ENCODE data around the gene PRR14. TPM values are rescaled to one million over a fixed set of nuclear protein-coding genes. Genes with fewer than 3 reads are reported as not detected.
"Not testable (repeated sequence)": the region's sequence is repeated elsewhere in the genome, so short reads cannot be mapped to it uniquely, and the experiment has no call there.

PRR14 gene
- total RNA-seq, 1 experiment from 2014 or later = 26.6 TPM

GRCh38 chr16:30688701-30689100 is 37.9 kb downstream of the PRR14 start:
- DNase-seq (ENCODE audit: low read depth) = no peak

GRCh38 chr16:30691907-30692306 is 41.1 kb downstream of the PRR14 start:
- DNase-seq (ENCODE audit: low read depth) = no peak

GRCh38 chr16:30692396-30693064 is 41.8 kb downstream of the PRR14 start:
- no peak for DNase-seq (ENCODE audit: low read depth)

GRCh38 chr16:30694926-30695693 is 44.4 kb downstream of the PRR14 start:
- no peak for DNase-seq (ENCODE audit: low read depth)

- not testable (repeated sequence) for DNase-seq (ENCODE audit: low read depth)
These were observed 45.9 kb downstream of the PRR14 start for GRCh38 chr16:30696646-30697045.

GRCh38 chr16:30697264-30698138 is 46.7 kb downstream of the PRR14 start:
- no peak for DNase-seq (ENCODE audit: low read depth)

GRCh38 chr16:30698139-30698815 is 47.5 kb downstream of the PRR14 start:
- peak; percentile 96 for DNase-seq (ENCODE audit: low read depth)

- peak; percentile 78 for DNase-seq (ENCODE audit: low read depth)
These were observed 48.3 kb downstream of the PRR14 start, which contains the start of gene SRCAP for GRCh38 chr16:30698816-30699614. TSS of gene SRCAP (plus strand) at chr16:30699171. CDS start at chr16:30700825, 1,654 bp downstream.

- no peak for DNase-seq (ENCODE audit: low read depth)
These were observed 48.9 kb downstream of the PRR14 start for GRCh38 chr16:30699615-30700099.

- DNase-seq (ENCODE audit: low read depth) = no peak
These were observed 49.7 kb downstream of the PRR14 start for GRCh38 chr16:30700491-30700890.

GRCh38 chr16:30700971-30701370 is 50.2 kb downstream of the PRR14 start:
- DNase-seq (ENCODE audit: low read depth) = no peak

GRCh38 chr16:30703071-30703470 is 52.3 kb downstream of the PRR14 start:
- DNase-seq (ENCODE audit: low read depth) = not testable (repeated sequence)

GRCh38 chr16:30703971-30704370 is 53.2 kb downstream of the PRR14 start:
- no peak for DNase-seq (ENCODE audit: low read depth)

Small RNA genes lying within 50 kb of the gene (small RNA-seq; reads per million reads assigned to genes)
- gene AC093249.1 (not detected), gene RNU6-1043P (not detected), gene RNU6-416P (not detected)

Other genes starting within 250 kb of the PRR14 start
- 14.0 and 16.1 TPM in 2 replicates for gene ZNF771, start 243.4 kb upstream of the PRR14 start, total RNA-seq (2014; rRNA removed; shearing (Covaris generic))
- 47.1 and 71.1 TPM in 2 replicates for gene DCTPP1, start 220.9 kb upstream of the PRR14 start, total RNA-seq (2014; rRNA removed; shearing (Covaris generic))
- 6.8 and 8.2 TPM in 2 replicates for gene SEPHS2, start 205.1 kb upstream of the PRR14 start, total RNA-seq (2014; rRNA removed; shearing (Covaris generic))
- gene ITGAL, start 178.2 kb upstream of the PRR14 start, total RNA-seq (2014; rRNA removed; shearing (Covaris generic)) = not detected in 2 replicates
- gene ZNF768, start 124.4 kb upstream of the PRR14 start, total RNA-seq (2014; rRNA removed; shearing (Covaris generic)) = 67.2 and 76.7 TPM in 2 replicates
- gene ZNF747, start 116.1 kb upstream of the PRR14 start, total RNA-seq (2014; rRNA removed; shearing (Covaris generic)) = 7.3 and 9.5 TPM in 2 replicates
- gene ZNF764, start 92.6 kb upstream of the PRR14 start, total RNA-seq (2014; rRNA removed; shearing (Covaris generic)) = 4.4 and 4.9 TPM in 2 replicates
- gene ZNF688, start 79.2 kb upstream of the PRR14 start, total RNA-seq (2014; rRNA removed; shearing (Covaris generic)) = 6.5 and 7.2 TPM in 2 replicates
- gene ZNF785, start 65.3 kb upstream of the PRR14 start, total RNA-seq (2014; rRNA removed; shearing (Covaris generic)) = 5.4 and 7.7 TPM in 2 replicates
- gene ZNF689, start 40.6 kb upstream of the PRR14 start, total RNA-seq (2014; rRNA removed; shearing (Covaris generic)) = 9.5 and 10.6 TPM in 2 replicates
- gene FBRS, start 7.5 kb downstream of the PRR14 start, total RNA-seq (2014; rRNA removed; shearing (Covaris generic)) = 20.0 and 23.1 TPM in 2 replicates
- 17.3 and 22.9 TPM in 2 replicates for gene SRCAP, start 48.2 kb downstream of the PRR14 start, total RNA-seq (2014; rRNA removed; shearing (Covaris generic))
- gene PHKG2, start 97.5 kb downstream of the PRR14 start, total RNA-seq (2014; rRNA removed; shearing (Covaris generic)) = 24.8 and 25.7 TPM in 2 replicates
- 5.7 and 5.9 TPM in 2 replicates for gene CFAP119, start 111.1 kb downstream of the PRR14 start, total RNA-seq (2014; rRNA removed; shearing (Covaris generic))
- gene RNF40, start 111.4 kb downstream of the PRR14 start, total RNA-seq (2014; rRNA removed; shearing (Covaris generic)) = 96.2 and 104 TPM in 2 replicates
- 14.5 and 15.9 TPM in 2 replicates for gene ZNF629, start 136.2 kb downstream of the PRR14 start, total RNA-seq (2014; rRNA removed; shearing (Covaris generic))
- 42.5 and 56.2 TPM in 2 replicates for gene BCL7C, start 243.1 kb downstream of the PRR14 start, total RNA-seq (2014; rRNA removed; shearing (Covaris generic))
- not detected in 2 replicates for gene CTF1, start 245.7 kb downstream of the PRR14 start, total RNA-seq (2014; rRNA removed; shearing (Covaris generic))